Central memory CD8-positive, alpha-beta T cell (primary cell): Measurements from ENCODE around the gene ARIH2.

Experiments
- ATAC-seq: fragments of 150-1000 bp; cut with Tn5 transposase; replicated peaks from 2 replicates; pipeline ENCODE4 v1.10.0; 2022; ENCODE audit warnings: mild to moderate bottlenecking, moderate FRiP score, moderate number of reproducible peaks; ENCODE audit not compliant: poor library complexity, severe bottlenecking; ENCODE audit errors: extremely low read depth
- DNase-seq, 2 donors: peaks; one replicate each; pipeline ENCODE4 v3.0.0; 2021; ENCODE audit warnings: low spot score in 2 of 2
- H3K27ac Mint-ChIP-seq: one replicate; pipeline ENCODE4 v1.8.0; 2022; ENCODE audit warnings: low read depth, mild to moderate bottlenecking, moderate library complexity, mixed read lengths
- H3K27me3 Mint-ChIP-seq: one replicate; pipeline ENCODE4 v1.8.0; 2022; ENCODE audit warnings: mixed read lengths
- H3K36me3 Mint-ChIP-seq: one replicate; pipeline ENCODE4 v1.8.0; 2022; ENCODE audit warnings: mild to moderate bottlenecking, moderate library complexity, mixed read lengths; ENCODE audit not compliant: insufficient read depth
- H3K4me1 Mint-ChIP-seq: one replicate; pipeline ENCODE4 v1.8.0; 2022; ENCODE audit warnings: mixed read lengths
- H3K4me3 Mint-ChIP-seq: one replicate; pipeline ENCODE4 v1.8.0; 2022; ENCODE audit warnings: mild to moderate bottlenecking, moderate library complexity, mixed read lengths
- H3K9me3 Mint-ChIP-seq: one replicate; pipeline ENCODE4 v1.8.0; 2022; ENCODE audit warnings: mixed read lengths

The ARIH2 gene

GRCh38 chr3:48985831-48986376, 67.3 kb downstream of the ARIH2 start:
- ATAC-seq (no peak), DNase-seq (no peak)
- Mint-ChIP-seq H3K4me1 (peaks cover 22% of the 10 kb centered on the region), H3K36me3 (peaks cover 28% of the 10 kb centered on the region), H3K9me3 (no peaks in the 10 kb centered on the region), H3K27me3 (no peaks in the 10 kb centered on the region), H3K4me3 (no peak overlapping the region), H3K27ac (no peak overlapping the region)

- no peak for ATAC-seq
- DNase-seq = no peak
- peaks cover 13% of the 10 kb centered on the region for H3K36me3 Mint-ChIP-seq
- H3K4me3 Mint-ChIP-seq = peak overlapping the region; percentile 93
- peaks cover 40% of the 10 kb centered on the region for H3K4me1 Mint-ChIP-seq
- H3K27ac Mint-ChIP-seq = peak overlapping the region; percentile 87
- no peaks in the 10 kb centered on the region for H3K9me3 Mint-ChIP-seq
- no peaks in the 10 kb centered on the region for H3K27me3 Mint-ChIP-seq
These were observed 70.6 kb downstream of the ARIH2 start for GRCh38 chr3:48989126-48989795.

- DNase-seq (peak; percentile 39 to 51), ATAC-seq (peak; percentile 71)
- Mint-ChIP-seq H3K4me3 (peak within 1 kb of the TSS; percentile 93), H3K4me1 (peaks cover 42% of the 10 kb centered on the region), H3K9me3 (no peaks in the 10 kb centered on the region), H3K27me3 (no peaks in the 10 kb centered on the region), H3K27ac (peak within 1 kb of the TSS; percentile 90), H3K36me3 (peaks cover 13% of the 10 kb centered on the region)
These were observed 71.4 kb downstream of the ARIH2 start, which contains the start of gene P4HTM for GRCh38 chr3:48989796-48990635. Gene P4HTM (plus strand): TSS chr3:48990241. CDS start chr3:48990257, 16 bp downstream.

DNA sequence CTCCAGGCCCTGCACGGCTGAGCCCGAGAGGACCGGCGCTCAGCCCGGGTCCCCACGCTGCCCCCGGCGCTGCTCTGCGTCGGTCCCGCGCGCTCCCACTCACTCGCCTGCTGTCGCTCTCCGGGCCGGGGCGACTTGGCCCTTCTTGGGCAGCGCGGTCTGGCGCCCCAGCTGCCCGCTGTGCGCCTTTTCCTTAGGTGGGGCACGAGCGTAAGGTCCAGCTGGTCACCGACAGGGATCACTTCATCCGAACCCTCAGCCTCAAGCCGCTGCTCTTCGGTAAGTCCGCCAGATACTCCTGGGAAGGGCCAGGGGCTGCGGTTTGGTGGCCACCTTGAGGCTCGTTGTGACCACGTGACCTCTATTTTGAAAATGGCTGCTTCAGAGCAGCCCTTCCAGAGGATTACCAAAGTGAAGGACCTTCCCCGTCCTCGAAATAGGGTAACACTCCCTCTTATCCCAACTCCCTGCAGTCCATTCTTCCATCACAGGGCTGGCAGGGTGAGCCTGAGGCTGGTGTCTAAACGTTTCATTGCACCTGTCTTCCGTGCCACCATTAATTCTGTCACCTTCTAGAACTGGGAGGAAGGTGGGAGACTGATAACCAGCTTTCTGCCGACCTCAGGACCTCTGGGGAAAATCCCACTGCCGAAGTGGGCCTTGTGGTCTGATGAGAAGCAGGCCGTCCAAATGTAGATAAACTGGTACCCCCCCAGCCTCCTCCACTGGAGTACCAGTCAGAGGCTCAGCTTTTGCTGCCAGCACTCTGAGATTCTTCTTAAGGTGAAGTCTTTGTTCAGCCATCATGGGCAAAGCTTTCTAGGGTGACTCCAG, 72.2 kb downstream of the ARIH2 start:
- Mint-ChIP-seq H3K9me3 (no peaks in the 10 kb centered on the region), H3K4me3 (peak overlapping the region; percentile 93), H3K4me1 (peaks cover 47% of the 10 kb centered on the region), H3K27ac (peak overlapping the region; percentile 90), H3K27me3 (no peaks in the 10 kb centered on the region), H3K36me3 (peaks cover 13% of the 10 kb centered on the region)
- ATAC-seq (peak; percentile 15), DNase-seq (no peak)

DNA sequence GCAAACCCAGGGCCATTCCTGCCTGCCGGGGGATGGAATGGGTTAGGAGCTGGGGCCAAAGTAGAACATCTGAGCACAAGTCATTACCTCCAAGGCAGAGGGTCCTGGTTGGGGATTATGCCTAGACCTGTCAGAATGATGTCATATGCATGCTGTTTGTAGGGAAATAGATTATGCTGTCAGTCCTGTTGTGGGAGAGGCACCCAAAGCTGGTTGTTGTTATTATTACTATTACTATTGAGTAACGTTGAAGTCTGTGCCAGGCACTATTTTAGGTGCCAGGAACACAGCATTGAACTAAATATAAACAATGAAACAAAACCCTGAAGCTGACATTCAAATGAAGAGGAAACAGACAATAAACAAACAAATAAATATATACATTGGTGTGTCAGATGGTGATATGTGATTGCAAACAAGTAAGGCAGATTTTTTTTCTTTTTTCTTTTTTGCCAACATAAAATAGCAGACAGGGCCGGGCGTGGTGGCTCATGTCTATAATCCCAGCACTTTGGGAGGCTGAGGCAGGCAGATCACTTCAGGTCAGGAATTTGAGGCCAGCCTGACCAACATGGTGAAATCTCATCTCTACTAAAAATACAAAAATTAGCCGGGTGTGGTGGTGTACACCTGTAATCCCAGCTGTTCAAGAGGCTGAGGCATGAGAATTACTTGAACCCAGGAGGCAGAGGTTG, 73.4 kb downstream of the ARIH2 start:
- Mint-ChIP-seq H3K4me3 (peak overlapping the region; percentile 93), H3K36me3 (peaks cover 13% of the 10 kb centered on the region), H3K27ac (peak overlapping the region; percentile 41), H3K4me1 (peaks cover 47% of the 10 kb centered on the region), H3K9me3 (no peaks in the 10 kb centered on the region), H3K27me3 (no peaks in the 10 kb centered on the region)
- no peak for DNase-seq
- no peak for ATAC-seq

DNA sequence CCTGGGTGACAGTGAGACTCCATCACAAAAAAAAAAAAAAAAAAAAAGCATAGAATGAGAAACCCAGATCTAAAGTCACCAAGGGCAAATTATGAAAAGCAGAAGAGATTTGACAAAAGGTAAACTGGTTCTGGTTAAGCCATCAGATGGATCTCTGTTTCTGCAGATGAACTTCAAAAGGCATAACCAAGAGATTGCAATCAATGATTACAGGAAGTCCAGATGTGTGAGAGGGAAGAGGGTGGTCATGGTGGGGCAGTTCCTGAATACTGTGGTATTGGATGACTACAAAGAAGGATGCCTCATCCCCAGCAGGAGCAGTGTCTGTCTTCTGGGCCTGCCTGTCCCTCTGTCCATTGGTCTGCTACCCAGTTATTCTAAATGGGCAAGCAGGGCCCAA, 75.2 kb downstream of the ARIH2 start:
- peaks cover 39% of the 10 kb centered on the region for H3K4me1 Mint-ChIP-seq
- no peak for ATAC-seq
- no peak overlapping the region for H3K4me3 Mint-ChIP-seq
- H3K27me3 Mint-ChIP-seq = no peaks in the 10 kb centered on the region
- peak overlapping the region; percentile 3 for H3K27ac Mint-ChIP-seq
- H3K36me3 Mint-ChIP-seq = peaks cover 14% of the 10 kb centered on the region
- no peaks in the 10 kb centered on the region for H3K9me3 Mint-ChIP-seq
- no peak for DNase-seq

DNA sequence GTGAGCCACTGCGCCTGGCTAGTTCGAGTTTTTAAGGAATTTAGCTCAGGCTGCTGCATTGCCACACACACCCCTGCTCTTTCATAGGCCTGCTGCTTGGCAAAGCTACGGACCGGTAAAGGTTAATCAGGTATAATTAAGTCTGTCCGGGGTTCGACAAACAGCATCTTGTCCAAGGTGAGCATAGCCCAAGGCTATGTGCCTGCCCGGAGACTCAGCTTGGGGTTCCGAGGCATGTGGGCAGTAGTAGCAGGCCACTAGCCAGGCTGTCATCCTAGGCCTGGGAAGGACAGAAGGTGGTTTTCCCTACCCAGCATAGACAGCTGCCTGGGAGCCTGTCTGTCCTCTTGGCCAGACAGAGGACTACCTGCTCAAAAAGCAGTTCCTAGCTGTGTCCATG, 78.0 kb downstream of the ARIH2 start:
- DNase-seq = no peak
- Mint-ChIP-seq H3K4me3 (no peak overlapping the region), H3K9me3 (no peaks in the 10 kb centered on the region), H3K27ac (peak overlapping the region; percentile 8), H3K4me1 (peaks cover 25% of the 10 kb centered on the region), H3K27me3 (no peaks in the 10 kb centered on the region), H3K36me3 (peaks cover 10% of the 10 kb centered on the region)
- ATAC-seq = no peak

DNA sequence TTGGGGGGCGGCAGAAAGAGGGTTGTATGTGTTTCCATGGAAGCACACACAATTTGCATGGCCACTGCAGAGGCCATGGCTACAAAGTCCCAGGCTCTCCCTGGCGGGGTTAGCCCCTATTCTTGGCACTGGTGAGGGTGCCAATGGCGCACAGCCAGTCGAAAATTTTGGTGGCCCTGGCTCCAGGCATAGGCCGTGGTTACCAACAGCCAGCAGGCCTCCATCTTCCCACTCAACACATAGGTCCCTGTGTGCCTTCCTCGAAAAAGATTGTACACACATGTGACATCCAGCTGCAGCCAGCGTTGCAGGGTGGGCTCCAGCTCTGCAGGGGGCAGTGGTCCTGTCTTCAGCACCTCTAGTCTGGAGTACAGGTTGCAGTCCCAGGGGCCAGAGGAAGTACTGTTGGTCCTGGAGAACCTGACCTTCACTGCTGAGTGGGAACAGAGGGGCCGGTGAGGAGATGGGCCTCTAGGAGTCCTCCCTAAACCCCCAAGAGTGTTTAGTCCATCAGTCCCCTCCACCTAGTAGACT, 78.5 kb downstream of the ARIH2 start:
- ATAC-seq (no peak), DNase-seq (no peak)
- H3K4me3 Mint-ChIP-seq = no peak overlapping the region
- peaks cover 10% of the 10 kb centered on the region for H3K36me3 Mint-ChIP-seq
- H3K4me1 Mint-ChIP-seq = peaks cover 19% of the 10 kb centered on the region
- H3K9me3 Mint-ChIP-seq = no peaks in the 10 kb centered on the region
- no peaks in the 10 kb centered on the region for H3K27me3 Mint-ChIP-seq
- H3K27ac Mint-ChIP-seq = peak overlapping the region; percentile 8

- ATAC-seq (no peak), DNase-seq (no peak)
- H3K27me3 Mint-ChIP-seq = no peaks in the 10 kb centered on the region
- H3K36me3 Mint-ChIP-seq = peaks cover 6% of the 10 kb centered on the region
- no peak overlapping the region for H3K27ac Mint-ChIP-seq
- H3K9me3 Mint-ChIP-seq = no peaks in the 10 kb centered on the region
- no peak overlapping the region for H3K4me3 Mint-ChIP-seq
- peaks cover 19% of the 10 kb centered on the region for H3K4me1 Mint-ChIP-seq
These were observed 79.3 kb downstream of the ARIH2 start for GRCh38 chr3:48997714-48998637.

DNA sequence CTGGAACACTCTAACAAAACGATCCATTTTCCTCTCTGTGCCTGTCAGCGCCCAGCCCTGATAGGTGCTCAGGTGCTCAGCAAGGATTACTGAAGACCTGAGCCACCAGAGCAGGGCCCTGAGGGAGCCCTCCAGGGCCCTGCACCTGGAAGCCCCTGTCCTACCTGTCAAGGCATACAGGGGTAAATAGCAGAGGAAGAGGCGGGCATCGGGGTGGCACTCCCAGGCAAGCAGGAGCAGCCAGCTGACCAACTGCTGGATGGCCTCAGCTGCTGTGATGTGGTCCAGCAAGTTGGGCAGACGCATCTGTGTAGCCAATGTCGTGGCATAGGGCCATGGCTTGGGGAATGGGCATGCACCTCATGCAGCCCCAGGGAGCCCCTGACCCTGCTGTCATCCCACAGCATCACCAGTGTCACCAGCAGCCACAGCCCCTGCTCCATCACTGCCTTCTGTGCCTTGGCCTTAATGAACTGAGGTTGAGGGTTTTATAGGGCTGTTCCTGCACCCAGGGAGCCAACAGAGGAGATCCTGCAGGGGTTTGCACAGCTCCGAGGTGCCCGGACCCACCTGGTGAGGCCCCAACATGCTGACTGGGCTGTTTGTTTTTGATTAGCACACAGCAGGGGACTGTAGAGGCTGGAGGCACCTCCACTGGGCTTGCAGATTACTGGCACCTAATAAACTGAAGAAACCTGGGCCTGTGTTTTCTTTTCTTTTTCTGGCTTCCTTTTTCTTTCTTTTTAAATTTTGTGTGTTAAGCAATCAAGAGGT, 80.6 kb downstream of the ARIH2 start:
- Mint-ChIP-seq H3K4me1 (peaks cover 14% of the 10 kb centered on the region), H3K27ac (peak overlapping the region; percentile 78), H3K9me3 (no peaks in the 10 kb centered on the region), H3K4me3 (no peak overlapping the region), H3K27me3 (no peaks in the 10 kb centered on the region), H3K36me3 (peaks cover 6% of the 10 kb centered on the region)
- no peak for ATAC-seq
- no peak for DNase-seq
